HepG2 (cell line): ENCODE results near the gene WDR18. TPM values are rescaled to one million over a fixed set of nuclear protein-coding genes. Genes with fewer than 3 reads are reported as not detected.

Experiments
- ATF7-NPFF ChIP-seq: sonication (generic); formaldehyde crosslinking; IDR thresholded peaks from 2 replicates; pipeline ENCODE4 v1.8.1; 2023; ENCODE audit warnings: mild to moderate bottlenecking, low read depth, missing genetic modification reagents, moderate library complexity
- BRD4 ChIP-seq: sonication (generic); formaldehyde crosslinking; IDR thresholded peaks from 2 replicates; pipeline ENCODE4 v1.4.0; 2020; ENCODE audit warnings: missing genetic modification reagents
- GPBP1L1 ChIP-seq: sonication (generic); formaldehyde crosslinking; IDR thresholded peaks from 2 replicates; pipeline ENCODE4 v1.5.0; 2020; ENCODE audit warnings: mild to moderate bottlenecking, missing genetic modification reagents
- MLX ChIP-seq: IDR thresholded peaks from 2 replicates; pipeline ENCODE4 v1.6.1; 2016
- MYPOP ChIP-seq: sonication (generic); formaldehyde crosslinking; IDR thresholded peaks from 2 replicates; pipeline ENCODE4 v1.8.1; 2023; ENCODE audit warnings: mild to moderate bottlenecking, moderate library complexity, missing genetic modification reagents
- SIX1 ChIP-seq: sonication (generic); formaldehyde crosslinking; IDR thresholded peaks from 2 replicates; pipeline ENCODE4 v1.4.0; 2020; ENCODE audit warnings: missing genetic modification reagents, borderline replicate concordance
- SP140L ChIP-seq: sonication (generic); formaldehyde crosslinking; IDR thresholded peaks from 2 replicates; pipeline ENCODE4 v1.4.0; 2020; ENCODE audit warnings: missing genetic modification reagents, borderline replicate concordance
- SPEN ChIP-seq: sonication (generic); formaldehyde crosslinking; IDR thresholded peaks from 2 replicates; pipeline ENCODE4 v1.5.1; 2020; ENCODE audit warnings: low read depth, mild to moderate bottlenecking, missing genetic modification reagents
- TSC22D2 ChIP-seq: sonication (generic); formaldehyde crosslinking; IDR thresholded peaks from 2 replicates; pipeline ENCODE4 v1.5.1; 2020; ENCODE audit warnings: missing genetic modification reagents, mild to moderate bottlenecking, borderline replicate concordance
- ZNF20 ChIP-seq: sonication (generic); formaldehyde crosslinking; IDR thresholded peaks from 2 replicates; pipeline ENCODE4 v1.4.0; 2020; ENCODE audit warnings: mild to moderate bottlenecking, moderate library complexity, missing genetic modification reagents
- ZSCAN9 ChIP-seq: IDR thresholded peaks from 2 replicates; pipeline ENCODE4 v1.6.1; 2016; ENCODE audit warnings: borderline replicate concordance
- polyA plus RNA-seq, 8 experiments: library from polyadenylated mRNA; depleted of rRNA in 3 of 8; stranded (reverse) in 7 of 8; unstranded in 1 of 8; fragments of >200 nt; fragmentation: Illumina TruSeq in 4 of 8; extraction: Trizol in 4 of 8; gene quantifications; 2 replicates each; pipeline versions ENCODE4 v1.2.1 to v1.2.3, GENCODE V29; 2011 to 2016; ENCODE audit warnings: low read depth in 4 of 8, missing spikeins in 1 of 8, mixed read lengths in 1 of 8; ENCODE audit not compliant: insufficient read depth in 1 of 8
- total RNA-seq, 5 experiments: library from RNA; depleted of rRNA; stranded (reverse); fragments of >200 nt; fragmentation: Illumina TruSeq; extraction: Trizol; gene quantifications; 2 replicates each; pipeline ENCODE4 v1.2.3, GENCODE V29; 2016; ENCODE audit warnings: low read depth in 1 of 5
- TF ChIP-seq, protein P1 (sequence below): sonication (generic); formaldehyde crosslinking; IDR thresholded peaks from 2 replicates; pipeline ENCODE4 v1.8.0; 2022; ENCODE audit warnings: mild to moderate bottlenecking, missing genetic modification reagents, borderline replicate concordance
- TF ChIP-seq, protein P2 (sequence below): sonication (generic); formaldehyde crosslinking; IDR thresholded peaks from 2 replicates; pipeline ENCODE4 v1.9.0; 2021; ENCODE audit warnings: mild to moderate bottlenecking, missing genetic modification reagents
- TF ChIP-seq, protein P3 (sequence below): sonication (generic); formaldehyde crosslinking; IDR thresholded peaks from 2 replicates; pipeline ENCODE4 v1.4.0; 2020; ENCODE audit warnings: missing genetic modification reagents
- TF ChIP-seq, protein P4 (sequence below): IDR thresholded peaks from 2 replicates; pipeline ENCODE4 v1.6.1; 2016; ENCODE audit warnings: low read depth, borderline replicate concordance

WDR18 gene
- total and polyA plus RNA-seq, 2 of the 13 experiments (the other 11 are each of a cell fraction or from before 2014, with no cell fraction given) = 36.4 to 47.6 TPM

DNA sequence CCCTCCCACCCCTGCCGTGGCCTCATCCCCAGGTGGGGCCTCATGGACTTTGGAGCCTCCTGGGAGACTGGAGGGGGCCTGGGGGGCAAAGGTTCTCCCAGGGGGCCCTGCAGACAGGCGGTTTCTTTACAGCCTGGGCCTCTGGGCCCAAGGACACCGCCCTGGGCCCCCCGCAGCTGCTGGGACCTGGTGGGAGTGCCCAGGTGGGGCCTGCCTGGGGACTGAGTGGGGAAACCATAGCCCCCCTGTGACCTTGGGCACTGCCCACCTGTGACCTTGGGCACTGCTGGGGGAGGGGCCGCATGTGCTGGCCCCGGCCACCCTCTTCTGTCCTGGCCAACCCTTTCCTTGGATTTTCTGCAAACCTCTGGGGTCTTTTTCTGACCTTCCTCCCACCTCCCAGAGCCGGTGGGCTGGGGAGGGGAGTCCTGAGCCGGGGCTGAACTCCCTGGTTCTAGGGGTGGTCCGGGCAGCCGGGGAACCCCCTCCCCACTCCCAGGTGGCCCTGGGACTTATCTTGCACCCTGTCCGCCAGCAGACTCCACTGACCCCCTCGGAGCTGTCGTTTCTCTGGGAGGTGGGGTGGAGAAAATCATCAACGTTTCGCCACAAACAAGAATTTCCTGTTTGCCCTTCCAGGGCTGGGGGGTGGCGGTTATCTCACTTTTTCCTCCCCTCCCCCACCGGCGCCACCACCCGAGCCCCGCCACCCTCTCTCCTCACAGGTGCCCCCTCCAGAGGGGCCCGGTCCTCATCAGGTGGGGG lies 31.3 kb upstream of the WDR18 start (continued):
- no peak for TF ChIP-seq GPBP1L1 (CRISPR knock-in tag)
- TF ChIP-seq ZNF20 (CRISPR knock-in tag) = peak; percentile 81; the same call in 1 of the 2 replicates
- TF ChIP-seq TSC22D2 (CRISPR knock-in tag) = no peak
- TF ChIP-seq SIX1 = peak; percentile 57; the same call in 1 of the 2 replicates
- TF ChIP-seq SP140L = no peak
- TF ChIP-seq, protein P1, sequence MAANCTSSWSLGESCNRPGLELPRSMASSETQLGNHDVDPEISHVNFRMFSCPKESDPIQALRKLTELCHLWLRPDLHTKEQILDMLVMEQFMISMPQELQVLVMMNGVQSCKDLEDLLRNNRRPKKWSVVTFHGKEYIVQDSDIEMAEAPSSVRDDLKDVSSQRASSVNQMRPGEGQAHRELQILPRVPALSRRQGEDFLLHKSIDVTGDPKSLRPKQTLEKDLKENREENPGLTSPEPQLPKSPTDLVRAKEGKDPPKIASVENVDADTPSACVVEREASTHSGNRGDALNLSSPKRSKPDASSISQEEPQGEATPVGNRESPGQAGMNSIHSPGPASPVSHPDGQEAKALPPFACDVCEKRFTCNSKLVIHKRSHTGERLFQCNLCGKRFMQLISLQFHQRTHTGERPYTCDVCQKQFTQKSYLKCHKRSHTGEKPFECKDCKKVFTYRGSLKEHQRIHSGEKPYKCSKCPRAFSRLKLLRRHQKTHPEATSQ (CRISPR knock-in tag) = peak; percentile 36; the same call in 1 of the 2 replicates
- peak; percentile 64 for TF ChIP-seq ZSCAN9 (CRISPR knock-in tag)
- peak; percentile 83 for TF ChIP-seq MLX (CRISPR knock-in tag)
- TF ChIP-seq MYPOP (CRISPR knock-in tag) = no peak; the same call in 1 of the 2 replicates
- TF ChIP-seq, protein P2, sequence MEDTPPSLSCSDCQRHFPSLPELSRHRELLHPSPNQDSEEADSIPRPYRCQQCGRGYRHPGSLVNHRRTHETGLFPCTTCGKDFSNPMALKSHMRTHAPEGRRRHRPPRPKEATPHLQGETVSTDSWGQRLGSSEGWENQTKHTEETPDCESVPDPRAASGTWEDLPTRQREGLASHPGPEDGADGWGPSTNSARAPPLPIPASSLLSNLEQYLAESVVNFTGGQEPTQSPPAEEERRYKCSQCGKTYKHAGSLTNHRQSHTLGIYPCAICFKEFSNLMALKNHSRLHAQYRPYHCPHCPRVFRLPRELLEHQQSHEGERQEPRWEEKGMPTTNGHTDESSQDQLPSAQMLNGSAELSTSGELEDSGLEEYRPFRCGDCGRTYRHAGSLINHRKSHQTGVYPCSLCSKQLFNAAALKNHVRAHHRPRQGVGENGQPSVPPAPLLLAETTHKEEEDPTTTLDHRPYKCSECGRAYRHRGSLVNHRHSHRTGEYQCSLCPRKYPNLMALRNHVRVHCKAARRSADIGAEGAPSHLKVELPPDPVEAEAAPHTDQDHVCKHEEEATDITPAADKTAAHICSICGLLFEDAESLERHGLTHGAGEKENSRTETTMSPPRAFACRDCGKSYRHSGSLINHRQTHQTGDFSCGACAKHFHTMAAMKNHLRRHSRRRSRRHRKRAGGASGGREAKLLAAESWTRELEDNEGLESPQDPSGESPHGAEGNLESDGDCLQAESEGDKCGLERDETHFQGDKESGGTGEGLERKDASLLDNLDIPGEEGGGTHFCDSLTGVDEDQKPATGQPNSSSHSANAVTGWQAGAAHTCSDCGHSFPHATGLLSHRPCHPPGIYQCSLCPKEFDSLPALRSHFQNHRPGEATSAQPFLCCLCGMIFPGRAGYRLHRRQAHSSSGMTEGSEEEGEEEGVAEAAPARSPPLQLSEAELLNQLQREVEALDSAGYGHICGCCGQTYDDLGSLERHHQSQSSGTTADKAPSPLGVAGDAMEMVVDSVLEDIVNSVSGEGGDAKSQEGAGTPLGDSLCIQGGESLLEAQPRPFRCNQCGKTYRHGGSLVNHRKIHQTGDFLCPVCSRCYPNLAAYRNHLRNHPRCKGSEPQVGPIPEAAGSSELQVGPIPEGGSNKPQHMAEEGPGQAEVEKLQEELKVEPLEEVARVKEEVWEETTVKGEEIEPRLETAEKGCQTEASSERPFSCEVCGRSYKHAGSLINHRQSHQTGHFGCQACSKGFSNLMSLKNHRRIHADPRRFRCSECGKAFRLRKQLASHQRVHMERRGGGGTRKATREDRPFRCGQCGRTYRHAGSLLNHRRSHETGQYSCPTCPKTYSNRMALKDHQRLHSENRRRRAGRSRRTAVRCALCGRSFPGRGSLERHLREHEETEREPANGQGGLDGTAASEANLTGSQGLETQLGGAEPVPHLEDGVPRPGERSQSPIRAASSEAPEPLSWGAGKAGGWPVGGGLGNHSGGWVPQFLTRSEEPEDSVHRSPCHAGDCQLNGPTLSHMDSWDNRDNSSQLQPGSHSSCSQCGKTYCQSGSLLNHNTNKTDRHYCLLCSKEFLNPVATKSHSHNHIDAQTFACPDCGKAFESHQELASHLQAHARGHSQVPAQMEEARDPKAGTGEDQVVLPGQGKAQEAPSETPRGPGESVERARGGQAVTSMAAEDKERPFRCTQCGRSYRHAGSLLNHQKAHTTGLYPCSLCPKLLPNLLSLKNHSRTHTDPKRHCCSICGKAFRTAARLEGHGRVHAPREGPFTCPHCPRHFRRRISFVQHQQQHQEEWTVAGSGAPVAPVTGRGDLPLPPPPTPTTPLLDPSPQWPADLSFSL (CRISPR knock-in tag) = no peak
- TF ChIP-seq, protein P3, sequence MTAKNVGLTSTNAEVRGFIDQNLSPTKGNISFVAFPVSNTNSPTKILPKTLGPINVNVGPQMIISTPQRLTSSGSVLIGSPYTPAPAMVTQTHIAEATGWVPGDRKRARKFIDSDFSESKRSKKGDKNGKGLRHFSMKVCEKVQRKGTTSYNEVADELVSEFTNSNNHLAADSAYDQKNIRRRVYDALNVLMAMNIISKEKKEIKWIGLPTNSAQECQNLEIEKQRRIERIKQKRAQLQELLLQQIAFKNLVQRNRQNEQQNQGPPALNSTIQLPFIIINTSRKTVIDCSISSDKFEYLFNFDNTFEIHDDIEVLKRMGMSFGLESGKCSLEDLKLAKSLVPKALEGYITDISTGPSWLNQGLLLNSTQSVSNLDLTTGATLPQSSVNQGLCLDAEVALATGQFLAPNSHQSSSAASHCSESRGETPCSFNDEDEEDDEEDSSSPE = peak; percentile 49
- TF ChIP-seq ATF7-NPFF (CRISPR knock-in tag) = no peak
- TF ChIP-seq SPEN (CRISPR knock-in tag) = peak; percentile 86
- TF ChIP-seq, protein P4, sequence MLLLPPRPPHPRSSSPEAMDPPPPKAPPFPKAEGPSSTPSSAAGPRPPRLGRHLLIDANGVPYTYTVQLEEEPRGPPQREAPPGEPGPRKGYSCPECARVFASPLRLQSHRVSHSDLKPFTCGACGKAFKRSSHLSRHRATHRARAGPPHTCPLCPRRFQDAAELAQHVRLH (CRISPR knock-in tag) = peak; percentile 77
- TF ChIP-seq BRD4 (CRISPR knock-in tag) = peak; percentile 62
